K562 (cell line): ENCODE data around the gene FAM131C. TPM values are rescaled to one million over a fixed set of nuclear protein-coding genes. Genes with fewer than 3 reads are reported as not detected.

ENCODE experiments used
- BRF1 ChIP-seq: IDR thresholded peaks from 3 replicates; pipeline ENCODE4 v1.6.1; 2011; ENCODE audit warnings: borderline replicate concordance, mild to moderate bottlenecking; ENCODE audit not compliant: insufficient read length; ENCODE audit errors: extremely low read depth
- CBX1 ChIP-seq: sonication (generic); IDR thresholded peaks from 2 replicates; pipeline ENCODE4 v1.6.1; 2016; ENCODE audit warnings: antibody characterized with exemption, low read depth, mild to moderate bottlenecking
- CCAR2 ChIP-seq: fragments of 200-400 bp; formaldehyde crosslinking; IDR thresholded peaks from 2 replicates; pipeline ENCODE4 v1.6.1; 2017; ENCODE audit warnings: mild to moderate bottlenecking, low read depth, low read length
- CTBP1 ChIP-seq: fragments of 450-650 bp; IDR thresholded peaks from 2 replicates; pipeline ENCODE4 v1.6.1; 2016; ENCODE audit warnings: borderline replicate concordance
- FOXM1 ChIP-seq, 2 experiments: fragments of 450-650 bp in 1 of 2; sonication (generic) in 1 of 2; formaldehyde crosslinking in 1 of 2; IDR thresholded peaks; 2 replicates each; pipeline versions ENCODE4 v1.6.1 to v1.9.0; 2017 to 2022; ENCODE audit warnings: low read depth in 2 of 2, mild to moderate bottlenecking in 2 of 2, missing genetic modification reagents in 1 of 2, moderate library complexity in 1 of 2
- FOXP1 ChIP-seq: sonication (generic); formaldehyde crosslinking; IDR thresholded peaks from 2 replicates; pipeline ENCODE4 v1.8.0; 2022; ENCODE audit warnings: mild to moderate bottlenecking, missing genetic modification reagents
- GTF2A2 ChIP-seq: IDR thresholded peaks from 2 replicates; pipeline ENCODE4 v1.6.1; 2016; ENCODE audit warnings: mild to moderate bottlenecking, missing genetic modification characterization, missing compliant biosample characterization
- ID3 ChIP-seq, 2 experiments: fragments of 250-450 bp in 1 of 2; fragments of 450-650 bp in 1 of 2; sonication (Bioruptor Pico) in 1 of 2; IDR thresholded peaks; 2 replicates each; pipeline versions ENCODE4 v1.6.1 to v1.8.0; 2016 to 2021; ENCODE audit warnings: mild to moderate bottlenecking in 2 of 2, moderate library complexity in 2 of 2, missing compliant biosample characterization in 1 of 2, missing genetic modification characterization in 1 of 2
- IRF2 ChIP-seq: sonication (generic); formaldehyde crosslinking; IDR thresholded peaks from 2 replicates; pipeline ENCODE4 v1.8.1; 2022; ENCODE audit warnings: mild to moderate bottlenecking, missing genetic modification reagents
- MAZ ChIP-seq, 2 experiments: fragments of 450-650 bp in 1 of 2; sonication (generic) in 1 of 2; formaldehyde crosslinking; IDR thresholded peaks in 1 of 2; conservative IDR thresholded peaks in 1 of 2; 2 replicates each; pipeline versions ENCODE4 v1.4.0 to v1.5.0; 2020; ENCODE audit warnings: mild to moderate bottlenecking in 1 of 2, missing genetic modification reagents in 1 of 2
- POLR2AphosphoS5 ChIP-seq: IDR thresholded peaks from 2 replicates; pipeline ENCODE4 v1.6.1; 2011; ENCODE audit warnings: mild to moderate bottlenecking, low read depth, low read length, moderate library complexity; ENCODE audit not compliant: control insufficient read depth, insufficient read depth
- SAP30 ChIP-seq: fragments of 200-600 bp; sonication (generic); IDR thresholded peaks from 2 replicates; pipeline ENCODE4 v1.6.1; 2012; ENCODE audit warnings: borderline replicate concordance, low read depth, mild to moderate bottlenecking, moderate library complexity, low read length, control low read depth, inconsistent platforms; ENCODE audit not compliant: insufficient read depth, poor library complexity, severe bottlenecking
- SIN3A ChIP-seq, 2 experiments: fragments of 150-350 bp in 1 of 2; IDR thresholded peaks; 2 replicates each; pipeline ENCODE4 v1.6.1; 2011 to 2016; ENCODE audit warnings: borderline replicate concordance in 2 of 2, low read depth in 2 of 2, low read length in 2 of 2, mild to moderate bottlenecking in 2 of 2, moderate library complexity in 2 of 2; ENCODE audit not compliant: control insufficient read depth in 1 of 2
- SMAD4 ChIP-seq: fragments of 250-450 bp; sonication (Bioruptor Pico); conservative IDR thresholded peaks from 2 replicates; pipeline ENCODE4 v1.8.0; 2021; ENCODE audit warnings: inconsistent platforms, mild to moderate bottlenecking, moderate library complexity
- SNAPC5 ChIP-seq: fragments of 250-450 bp; sonication (Bioruptor Pico); IDR thresholded peaks from 2 replicates; pipeline ENCODE4 v1.8.0; 2021; ENCODE audit warnings: moderate library complexity, mild to moderate bottlenecking, inconsistent platforms
- SUPT5H ChIP-seq: fragments of 450-650 bp; IDR thresholded peaks from 2 replicates; pipeline ENCODE4 v1.6.1; 2016
- TEAD1 ChIP-seq, 2 experiments: fragments of 450-650 bp in 1 of 2; sonication (generic) in 1 of 2; formaldehyde crosslinking; IDR thresholded peaks; 2 replicates each; pipeline versions ENCODE4 v1.4.0 to v1.8.0; 2020 to 2022; ENCODE audit warnings: mild to moderate bottlenecking in 2 of 2, missing genetic modification reagents in 1 of 2
- ZBTB49 ChIP-seq: sonication (generic); formaldehyde crosslinking; IDR thresholded peaks from 2 replicates; pipeline ENCODE4 v1.8.0; 2022; ENCODE audit warnings: missing genetic modification reagents, mild to moderate bottlenecking, borderline replicate concordance
- ZFP91 ChIP-seq: sonication (generic); formaldehyde crosslinking; IDR thresholded peaks from 2 replicates; pipeline ENCODE4 v1.8.0; 2022; ENCODE audit warnings: mild to moderate bottlenecking, missing genetic modification reagents
- ZKSCAN8 ChIP-seq: fragments of 200-800 bp; sonication (Bioruptor generic); IDR thresholded peaks from 2 replicates; pipeline ENCODE4 v1.6.1; 2016; ENCODE audit warnings: missing genetic modification characterization, missing compliant biosample characterization
- ZNF263 ChIP-seq: sonication (generic); formaldehyde crosslinking; IDR thresholded peaks from 2 replicates; pipeline ENCODE4 v1.8.0; 2022; ENCODE audit warnings: mild to moderate bottlenecking, missing genetic modification reagents, borderline replicate concordance
- ZZZ3 ChIP-seq: fragments of 450-650 bp; IDR thresholded peaks from 2 replicates; pipeline ENCODE4 v1.6.1; 2016; ENCODE audit warnings: antibody characterized with exemption, mild to moderate bottlenecking, moderate library complexity
- polyA plus RNA-seq, 8 experiments: library from polyadenylated mRNA; depleted of rRNA in 4 of 8; stranded (reverse) in 5 of 8; unstranded in 3 of 8; fragments of >200 nt; fragmentation: Nextera tagmentation in 2 of 8; fragmentation: Illumina TruSeq in 1 of 8; extraction: Ambion mirVana in 2 of 8; extraction: Trizol in 1 of 8; gene quantifications; 2 replicates each; pipeline versions ENCODE4 v1.2.1 to v1.2.3, GENCODE V29; 2011 to 2014; ENCODE audit warnings: inconsistent platforms in 1 of 8, missing spikeins in 1 of 8
- total RNA-seq, 7 experiments: library from RNA; depleted of rRNA in 6 of 7; stranded (reverse); fragments of >200 nt in 6 of 7; fragmentation: Illumina TruSeq in 2 of 7; extraction: Trizol in 2 of 7; gene quantifications; 2 replicates each; pipeline versions ENCODE4 v1.2.1 to v1.2.3, GENCODE V29; 2011 to 2021; ENCODE audit warnings: low replicate concordance in 1 of 7

FAM131C gene
- total and polyA plus RNA-seq, 9 of the 15 experiments (the other 6 are each of a cell fraction or from before 2014, with no cell fraction given): 0.10 to 0.29 (median 0.16) TPM; not detected in 6

GRCh38 chr1:16073490-16074119 is at the start of gene FAM131C (continued):
- TF ChIP-seq SIN3A (IDR thresholded peaks at IDR 0.05; ENCODE audit: borderline replicate concordance in 2 of 2, control insufficient read depth in 1 of 2, low read depth in 2 of 2, low read length in 2 of 2): peak in 1 of 2 experiments; percentile 54; a peak in 1 of 4 replicates
- no peak for TF ChIP-seq ZZZ3
- TF ChIP-seq SMAD4 (CRISPR knock-in tag): peak; percentile 69
- peak in 1 of 2 experiments; percentile 54; a peak in 1 of 4 replicates for TF ChIP-seq MAZ (CRISPR knock-in tag; conservative IDR thresholded peaks at IDR 0.05 in 1 of 2, IDR thresholded peaks at IDR 0.05 in 1 of 2)
- no peak for TF ChIP-seq CCAR2
- TF ChIP-seq ZBTB49: no peak
- TF ChIP-seq SNAPC5 (CRISPR knock-in tag): no peak
- TF ChIP-seq ZFP91 (CRISPR knock-in tag): no peak
- TF ChIP-seq POLR2AphosphoS5: peak; percentile 66
- no peak for TF ChIP-seq IRF2 (CRISPR knock-in tag)
- no peak for TF ChIP-seq SAP30
- TF ChIP-seq SUPT5H: no peak
- TF ChIP-seq FOXP1 (CRISPR knock-in tag): 0 out of 2 replicates have a peak, but pooled peaks have one; percentile 63
- no peak for TF ChIP-seq BRF1
- TF ChIP-seq FOXM1 (IDR thresholded peaks at IDR 0.05; ENCODE audit: low read depth): no peak
- peak; percentile 49; the same call in 1 of the 2 replicates for TF ChIP-seq FOXM1 (CRISPR knock-in tag; IDR thresholded peaks at IDR 0.05; ENCODE audit: low read depth)
- TF ChIP-seq CBX1: peak; percentile 50; the same call in 1 of the 2 replicates
- no peak for TF ChIP-seq ZNF263 (CRISPR knock-in tag)
- TF ChIP-seq ZKSCAN8 (CRISPR knock-in tag): no peak
- TF ChIP-seq GTF2A2 (tag): no peak
- TF ChIP-seq ID3 (CRISPR knock-in tag; IDR thresholded peaks at IDR 0.05): no peak
- no peak for TF ChIP-seq ID3 (tag; IDR thresholded peaks at IDR 0.05)
- TF ChIP-seq TEAD1 (CRISPR knock-in tag; IDR thresholded peaks at IDR 0.05): 0 out of 4 replicates have a peak, but pooled peaks of 1 of the 2 experiments have one; percentile 28
- TF ChIP-seq CTBP1: peak; percentile 37; the same call in 1 of the 2 replicates
